ENCODE data around the gene MCAT.

Gene MCAT

GRCh38 chr22:43088984-43089717 lies 54.0 kb downstream of the MCAT start, which contains the start of gene TTLL1:
TTLL1 (minus strand) TSS chr22:43089391; CDS start chr22:43075586, 13,805 bp downstream.
- Histone ChIP-seq H3K36me3 (ENCODE audit: insufficient read depth, low read length) (no peaks in the 10 kb centered on the region), H3K9me3 (ENCODE audit: control insufficient read depth, insufficient read depth, low read length) (no peaks in the 10 kb centered on the region), H3K9ac (ENCODE audit: low read depth, low read length) (peak within 1 kb of the TSS; percentile 86), H3K4me1 (ENCODE audit: insufficient read depth, low read length) (no peaks in the 10 kb centered on the region; the same call in 1 of the 2 replicates)

GRCh38 chr22:43088627-43088983 lies 54.6 kb downstream of the MCAT start:
- peak overlapping the region; percentile 86 for H3K9ac ChIP-seq (ENCODE audit: low read depth, low read length)
- H3K9me3 ChIP-seq (ENCODE audit: control insufficient read depth, insufficient read depth, low read length): no peaks in the 10 kb centered on the region
- no peaks in the 10 kb centered on the region for H3K4me1 ChIP-seq (ENCODE audit: insufficient read depth, low read length)
- no peaks in the 10 kb centered on the region for H3K36me3 ChIP-seq (ENCODE audit: insufficient read depth, low read length)

- H3K9me3 ChIP-seq (ENCODE audit: control insufficient read depth, insufficient read depth, low read length): no peaks in the 10 kb centered on the region
- no peaks in the 10 kb centered on the region for H3K36me3 ChIP-seq (ENCODE audit: insufficient read depth, low read length)
- no peak overlapping the region for H3K9ac ChIP-seq (ENCODE audit: low read depth, low read length)
- H3K4me1 ChIP-seq (ENCODE audit: insufficient read depth, low read length): no peaks in the 10 kb centered on the region
Measured at GRCh38 chr22:43085658-43086606, 57.3 kb downstream of the MCAT start.
